NCI-H446 (cell line): ENCODE results near the gene CATSPER3.

Source experiments
- DNase-seq, 2 experiments: peaks; one replicate each; lab custom pipeline; 2025; lab: John Stamatoyannopoulos, UW

Gene CATSPER3

GRCh38 chr5:135029477-135030122 lies 61.9 kb downstream of the CATSPER3 start:
- no peak for DNase-seq

GRCh38 chr5:135030123-135030955 lies 62.6 kb downstream of the CATSPER3 start:
- no peak for DNase-seq

- no peak for DNase-seq
Observed at GRCh38 chr5:135030956-135031812, 63.5 kb downstream of the CATSPER3 start.

DNA sequence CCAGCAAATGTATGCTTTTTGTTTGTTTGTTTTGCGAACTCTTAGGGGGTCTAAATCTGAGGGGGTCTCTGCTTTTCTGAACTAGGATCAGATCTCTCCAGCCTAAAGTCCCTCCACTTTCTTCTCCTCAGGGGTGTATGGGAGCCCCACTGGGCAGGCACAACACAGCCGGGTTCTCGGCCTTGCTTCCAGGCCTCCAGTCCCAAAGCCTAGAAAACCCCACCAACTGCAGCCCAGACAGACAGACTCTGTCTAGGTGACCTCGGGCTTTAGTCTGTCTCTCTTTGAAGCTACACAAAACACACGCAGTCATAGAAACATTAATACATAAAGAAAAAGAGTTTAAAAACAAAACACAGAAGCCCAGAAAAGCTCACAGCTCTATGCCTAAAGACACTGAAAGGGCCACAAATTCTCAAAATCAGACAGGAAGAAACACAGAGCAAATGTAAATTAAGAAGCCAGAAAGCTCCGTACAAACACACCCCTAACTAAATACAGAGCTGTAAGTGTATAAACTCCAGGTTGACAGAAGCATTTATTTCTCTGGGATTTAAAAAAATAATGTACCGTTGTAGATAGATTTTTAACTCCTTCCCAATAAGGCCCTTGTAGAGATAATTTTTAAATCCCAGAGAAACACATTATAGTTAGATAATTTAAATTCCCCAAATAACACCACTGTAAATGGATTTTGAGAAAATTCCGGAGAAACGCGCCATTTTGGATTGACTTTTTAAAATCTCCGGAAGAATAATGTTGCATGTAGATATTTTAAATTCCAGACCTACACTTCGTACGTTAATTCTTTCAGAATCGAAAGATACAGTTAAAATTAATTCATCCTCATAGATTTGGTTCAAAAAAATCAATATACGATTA lies 64.3 kb downstream of the CATSPER3 start:
- no peak for DNase-seq

DNA sequence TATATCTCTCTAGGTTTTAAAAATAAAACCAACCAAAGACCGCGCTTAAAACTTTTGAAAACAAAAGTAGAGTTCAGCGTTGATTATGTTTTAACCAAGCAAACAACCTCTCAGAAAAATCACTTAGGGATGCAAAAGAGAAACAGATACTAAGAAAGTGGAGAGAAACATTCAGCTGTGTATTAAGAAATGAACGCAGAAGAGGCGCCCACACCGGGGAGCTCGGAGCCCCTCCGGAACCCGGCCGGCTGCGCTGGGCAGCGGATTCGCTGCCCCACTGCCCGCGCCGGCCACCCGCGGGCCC lies 64.9 kb downstream of the CATSPER3 start:
- DNase-seq: no peak

DNA sequence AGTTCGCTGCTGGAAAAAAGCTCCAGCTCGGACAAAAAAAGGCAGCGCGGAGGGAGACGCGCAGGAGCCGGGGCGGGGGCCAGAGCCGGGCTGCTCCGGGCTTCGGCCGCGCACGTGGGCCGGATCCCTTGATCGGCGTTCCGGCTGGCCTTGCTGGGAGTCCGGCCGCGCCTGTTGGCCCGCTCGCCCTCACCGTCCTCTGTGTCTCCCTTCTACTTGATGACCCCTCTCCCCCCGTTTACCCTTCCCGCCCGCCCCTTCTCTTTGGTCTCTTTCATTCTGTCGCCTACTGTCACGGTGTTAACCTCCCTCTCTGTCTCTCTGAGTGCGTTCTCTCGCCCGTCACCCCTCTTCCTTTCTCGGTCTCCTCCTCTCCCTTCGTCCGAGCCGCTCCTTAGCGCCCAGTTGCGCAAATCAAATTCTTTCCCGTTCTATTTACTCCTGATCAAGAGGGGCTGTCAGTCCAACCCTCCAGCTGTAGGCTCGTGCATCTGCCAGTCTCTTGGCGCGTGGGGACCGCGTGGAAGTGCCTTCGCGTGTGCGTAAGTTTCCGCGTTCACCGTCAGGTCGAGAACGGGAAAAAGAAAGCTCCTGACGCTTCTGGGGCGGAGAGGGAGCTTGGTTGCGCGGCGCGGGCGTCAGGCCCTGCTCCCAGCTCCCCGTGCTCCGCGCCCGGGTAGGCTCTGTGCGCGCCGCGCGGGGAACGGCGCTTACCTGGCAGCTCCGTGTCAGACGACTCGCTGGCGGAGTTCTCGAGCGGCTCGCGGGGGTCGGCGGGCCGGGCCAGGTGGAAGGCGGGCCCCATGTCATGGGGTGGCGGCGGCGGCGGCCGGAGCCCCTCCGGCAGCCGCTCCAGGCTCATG lies 65.5 kb downstream of the CATSPER3 start:
- DNase-seq: no peak

DNA sequence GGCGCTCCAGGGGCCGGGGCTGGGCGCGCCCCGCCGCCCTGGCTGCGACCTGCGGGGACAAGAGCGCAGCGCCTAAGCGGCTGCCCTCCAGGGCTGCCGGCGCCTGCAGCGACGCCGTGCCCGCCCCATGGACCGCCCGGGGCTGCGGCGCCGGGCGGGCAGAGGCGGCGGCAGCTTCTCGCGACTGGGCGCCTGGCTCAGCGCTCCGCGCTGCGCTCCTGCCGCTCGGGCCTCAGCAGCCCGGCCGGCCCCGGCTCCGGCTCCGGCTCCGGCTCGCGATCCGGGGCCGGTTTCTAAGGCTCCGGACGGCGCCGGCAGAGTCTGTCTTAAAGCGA lies 66.2 kb downstream of the CATSPER3 start, which contains the start of gene PITX1:
Gene PITX1 (minus strand): TSS at position 328 of the 335 bp plus-strand sequence. CDS start 347 bp downstream, outside the sequence.
- DNase-seq: no peak

GRCh38 chr5:135034236-135034962 lies 66.7 kb downstream of the CATSPER3 start:
- DNase-seq: peak in 1 of 2 experiments; percentile 54

- DNase-seq: no peak
Observed at GRCh38 chr5:135034963-135035677, 67.4 kb downstream of the CATSPER3 start.

GRCh38 chr5:135035678-135036030 lies 67.9 kb downstream of the CATSPER3 start:
- no peak for DNase-seq

DNA sequence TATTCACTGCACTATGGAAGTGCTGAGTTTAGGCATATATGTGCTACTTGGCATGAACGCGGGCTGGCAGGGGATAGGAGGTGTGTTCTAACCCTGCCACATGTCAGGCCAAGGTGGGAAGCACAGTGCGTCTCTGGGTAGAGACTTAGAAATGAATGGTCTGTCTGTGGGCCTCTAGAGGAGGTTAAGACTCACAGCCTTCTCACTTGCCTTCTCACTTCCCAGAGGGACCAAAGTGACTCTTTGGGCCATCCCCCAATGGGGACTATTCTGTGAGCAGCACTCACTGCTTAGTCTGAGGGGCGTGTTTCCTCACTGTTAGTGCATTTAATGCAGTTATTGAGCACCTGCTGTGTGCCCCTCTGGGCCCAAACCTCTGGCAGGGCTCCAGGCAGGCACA lies 68.7 kb downstream of the CATSPER3 start:
- no peak for DNase-seq

DNA sequence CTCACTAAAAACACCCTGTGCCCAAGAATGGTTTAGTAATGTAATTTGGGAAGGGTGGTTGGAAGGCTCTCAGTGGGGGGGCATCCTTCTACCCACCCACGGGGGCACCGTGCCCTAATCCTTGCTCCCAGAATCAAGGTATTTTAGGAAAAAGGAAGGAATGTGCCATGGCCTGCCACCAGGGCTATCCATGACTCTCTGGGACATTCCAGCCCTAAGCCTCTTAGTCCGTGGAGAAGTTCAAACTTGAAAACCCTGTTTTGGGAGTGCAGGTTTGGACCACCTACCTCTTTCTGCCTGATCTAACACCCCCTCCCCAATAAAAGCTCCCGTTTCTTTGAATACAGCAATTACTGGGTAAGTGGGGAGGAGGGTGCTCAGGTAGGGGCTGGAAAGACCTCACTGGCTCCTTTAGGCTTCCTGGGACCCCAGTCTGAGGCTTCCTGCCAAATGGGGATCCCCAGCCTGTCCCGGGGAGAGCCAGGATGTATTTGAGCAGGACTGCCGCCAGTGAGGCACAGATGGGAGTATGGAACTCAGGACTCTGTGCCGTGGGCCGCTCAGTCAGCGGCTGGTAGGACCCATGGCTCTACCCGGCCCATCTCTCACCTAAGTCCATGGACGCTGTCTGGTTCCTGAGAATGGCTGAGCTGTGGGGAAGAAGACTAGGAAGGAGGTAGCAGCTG lies 70.0 kb downstream of the CATSPER3 start:
- no peak for DNase-seq

DNA sequence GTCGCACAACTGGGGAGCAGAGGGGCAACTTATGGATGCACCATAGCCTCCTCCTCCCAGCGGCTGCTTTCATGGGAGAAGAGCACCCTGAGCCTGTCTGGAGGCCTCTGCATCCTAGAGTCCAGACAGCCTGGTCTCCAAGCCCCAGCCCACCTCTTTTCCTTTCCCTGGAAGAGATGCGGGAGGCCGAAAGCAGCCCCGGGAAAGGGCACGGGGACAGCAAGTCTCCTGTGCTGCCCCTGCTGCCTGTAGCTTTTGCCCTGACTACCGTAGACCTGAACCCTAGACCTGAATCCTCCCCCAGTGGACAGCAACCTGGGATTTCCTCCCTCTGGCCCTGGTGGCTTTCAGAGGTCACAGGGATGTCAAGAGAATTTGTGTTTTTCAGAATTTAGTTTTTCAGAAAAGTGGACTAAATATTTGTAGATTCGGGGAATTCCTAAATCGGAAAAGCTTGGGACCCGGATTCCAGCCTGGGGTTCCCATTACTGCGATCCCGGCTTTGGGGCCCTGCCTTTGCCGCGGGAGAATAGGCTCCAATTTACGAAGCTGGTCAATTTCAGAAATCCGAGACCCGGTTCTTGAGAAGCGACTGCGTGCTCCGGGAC lies 70.6 kb downstream of the CATSPER3 start:
- no peak for DNase-seq

- DNase-seq: no peak
Observed at GRCh38 chr5:135038813-135039270, 71.1 kb downstream of the CATSPER3 start.

DNA sequence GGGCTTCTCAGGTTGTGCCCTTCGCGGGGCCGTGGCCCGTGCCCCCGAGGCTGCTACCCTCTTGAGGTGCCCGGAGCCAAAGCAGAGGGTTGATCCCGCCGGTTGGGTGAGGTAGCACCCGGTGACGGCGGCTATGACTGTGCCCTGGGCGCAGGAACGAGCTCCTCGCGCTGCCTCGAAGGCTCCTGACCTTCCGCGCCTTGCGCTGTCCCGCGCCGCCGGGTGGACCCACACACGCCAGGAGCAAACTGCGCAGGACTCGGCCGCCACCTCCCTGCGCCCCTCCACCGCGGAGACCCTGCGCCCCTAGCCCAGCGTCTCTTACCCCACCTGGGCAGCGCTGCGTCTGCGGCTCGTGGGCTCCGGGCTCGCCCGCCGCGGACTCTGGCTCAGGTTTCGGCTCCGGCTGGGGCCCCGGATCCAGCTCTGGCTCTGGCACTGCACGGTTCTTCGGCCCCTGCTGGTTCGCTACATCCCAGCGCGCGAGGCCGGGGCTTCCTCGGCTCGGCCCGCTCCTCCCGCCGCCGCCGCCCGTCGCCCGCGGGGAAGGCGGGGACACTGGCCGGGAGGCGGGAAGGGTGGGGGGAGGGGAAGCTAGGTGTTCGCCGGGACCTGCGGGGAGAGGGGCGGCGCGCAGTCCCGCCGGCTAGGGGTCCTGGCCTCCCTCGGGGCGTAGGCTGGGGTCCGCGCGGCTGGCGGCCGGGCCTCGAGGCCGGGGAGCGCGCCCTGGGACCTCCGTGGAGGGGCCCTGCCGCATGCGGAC lies 71.7 kb downstream of the CATSPER3 start:
- DNase-seq: no peak

- no peak for DNase-seq
Observed at GRCh38 chr5:135040034-135040332, 72.3 kb downstream of the CATSPER3 start.

DNA sequence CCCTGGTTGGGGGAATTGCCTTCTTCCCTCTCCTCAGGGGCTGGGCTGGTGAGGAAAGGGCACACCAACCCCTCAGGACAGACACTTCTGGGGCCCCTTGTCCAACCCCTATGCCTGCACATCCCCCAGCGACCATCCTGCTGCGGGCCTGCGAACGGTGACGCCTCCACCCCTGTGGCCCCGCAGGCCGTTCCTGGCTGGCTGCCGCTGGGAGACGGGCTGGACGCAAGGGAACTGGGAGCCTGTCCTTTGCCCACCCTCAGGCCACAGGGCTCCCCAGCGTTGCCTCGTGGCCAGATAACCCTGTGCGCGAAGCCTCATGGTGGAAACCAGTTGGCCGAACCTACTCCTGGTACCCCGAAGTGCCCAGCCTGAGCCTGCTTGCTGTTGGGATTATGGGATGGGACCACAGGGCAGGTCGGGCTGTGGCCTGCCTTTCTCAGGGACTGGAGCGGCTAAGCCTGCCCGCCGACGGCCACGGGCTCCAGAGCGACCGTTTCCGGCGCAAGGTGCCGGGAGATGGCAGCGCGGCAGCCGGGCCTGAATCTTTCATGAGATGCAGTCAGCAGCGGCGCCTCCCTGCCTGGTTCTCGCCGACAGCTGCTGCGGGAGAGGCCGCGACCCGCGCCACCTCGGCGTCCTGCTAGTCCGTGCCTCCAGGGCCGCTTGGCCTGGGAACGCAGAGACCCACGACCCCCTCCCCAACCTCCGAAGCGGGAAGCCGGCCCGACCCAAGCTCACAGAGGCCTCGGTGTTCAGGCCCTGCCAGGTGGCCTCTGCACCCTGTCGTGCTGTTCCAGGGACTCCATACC lies 72.8 kb downstream of the CATSPER3 start:
- DNase-seq: no peak
